Transverse colon (tissue), 3 donors: ENCODE data around the gene PRAC1.

Experiments
- EP300 ChIP-seq: sonication (generic); formaldehyde crosslinking; IDR thresholded peaks from one replicate; pipeline ENCODE4 v1.6.1; 2017; ENCODE audit warnings: antibody characterized with exemption, low read depth
- POLR2A ChIP-seq: fragments of 450-650 bp; IDR thresholded peaks from one replicate; pipeline ENCODE4 v1.6.1; 2016; ENCODE audit warnings: antibody characterized with exemption, mild to moderate bottlenecking, moderate library complexity
- TF ChIP-seq, protein P1 (sequence below), 5 experiments: fragments of 200-600 bp in 3 of 5; fragments of 450-650 bp in 2 of 5; sonication (generic) in 3 of 5; IDR thresholded peaks; 1 replicate in 2 of 5; 2 replicates in 3 of 5; pipeline ENCODE4 v1.5.1; 2016 to 2017; ENCODE audit warnings: antibody characterized with exemption in 5 of 5, inconsistent platforms in 3 of 5, mild to moderate bottlenecking in 2 of 5, moderate library complexity in 1 of 5

DNA sequence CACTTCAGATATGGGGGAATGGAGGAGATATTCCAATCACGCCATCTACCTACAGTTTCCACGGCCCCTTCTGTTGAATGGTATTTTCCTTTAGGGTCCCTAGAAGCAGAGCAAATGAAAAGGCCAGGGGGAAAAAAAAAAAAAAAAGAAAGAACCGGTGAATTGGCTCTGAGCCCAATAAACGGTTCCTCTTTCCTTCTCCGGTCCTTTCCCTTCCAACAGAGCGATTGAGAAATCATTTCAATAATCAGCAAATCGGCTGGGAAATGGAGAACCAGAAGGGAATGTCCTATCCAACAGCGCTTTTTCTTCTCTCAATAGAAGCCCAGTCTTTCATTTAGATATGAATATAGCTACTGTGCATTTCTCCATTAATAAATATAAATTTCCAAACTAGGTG is 33.0 kb upstream of the PRAC1 start:
- TF ChIP-seq EP300: no peak
- TF ChIP-seq POLR2A: no peak
- TF ChIP-seq, protein P1, sequence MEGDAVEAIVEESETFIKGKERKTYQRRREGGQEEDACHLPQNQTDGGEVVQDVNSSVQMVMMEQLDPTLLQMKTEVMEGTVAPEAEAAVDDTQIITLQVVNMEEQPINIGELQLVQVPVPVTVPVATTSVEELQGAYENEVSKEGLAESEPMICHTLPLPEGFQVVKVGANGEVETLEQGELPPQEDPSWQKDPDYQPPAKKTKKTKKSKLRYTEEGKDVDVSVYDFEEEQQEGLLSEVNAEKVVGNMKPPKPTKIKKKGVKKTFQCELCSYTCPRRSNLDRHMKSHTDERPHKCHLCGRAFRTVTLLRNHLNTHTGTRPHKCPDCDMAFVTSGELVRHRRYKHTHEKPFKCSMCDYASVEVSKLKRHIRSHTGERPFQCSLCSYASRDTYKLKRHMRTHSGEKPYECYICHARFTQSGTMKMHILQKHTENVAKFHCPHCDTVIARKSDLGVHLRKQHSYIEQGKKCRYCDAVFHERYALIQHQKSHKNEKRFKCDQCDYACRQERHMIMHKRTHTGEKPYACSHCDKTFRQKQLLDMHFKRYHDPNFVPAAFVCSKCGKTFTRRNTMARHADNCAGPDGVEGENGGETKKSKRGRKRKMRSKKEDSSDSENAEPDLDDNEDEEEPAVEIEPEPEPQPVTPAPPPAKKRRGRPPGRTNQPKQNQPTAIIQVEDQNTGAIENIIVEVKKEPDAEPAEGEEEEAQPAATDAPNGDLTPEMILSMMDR (IDR thresholded peaks at IDR 0.05): no peak
